ENCODE results near the gene PDE10A.

PDE10A gene

GRCh38 chr6:165519316-165519715 is 143.7 kb downstream of the PDE10A start:
- Histone ChIP-seq H3K4me1 (ENCODE audit: insufficient read depth, low read length, severe bottlenecking) (no peaks in the 10 kb centered on the region), H3K36me3 (ENCODE audit: insufficient read depth, low read length) (no peaks in the 10 kb centered on the region), H3K27me3 (ENCODE audit: insufficient read depth, low read length) (no peaks in the 10 kb centered on the region), H3K9me2 (ENCODE audit: low read depth, low read length) (no peaks in the 10 kb centered on the region), H2AFZ (ENCODE audit: low read length) (no peak overlapping the region), H3K9ac (ENCODE audit: low read length) (no peak overlapping the region), H3K27ac (ENCODE audit: low read depth, low read length, poor library complexity, severe bottlenecking) (no peak overlapping the region), H3K4me2 (ENCODE audit: low read length) (no peak overlapping the region), H4K20me1 (ENCODE audit: insufficient read depth, low read length) (no peaks in the 10 kb centered on the region), H3K4me3 (ENCODE audit: low read depth, low read length, poor library complexity, severe bottlenecking) (no peak overlapping the region), H3F3A (ENCODE audit: insufficient read depth, low read length) (no peaks in the 10 kb centered on the region), H3K79me2 (ENCODE audit: insufficient read depth, low read length) (no peaks in the 10 kb centered on the region), H3K9me3 (ENCODE audit: low read length) (no peaks in the 10 kb centered on the region)
- TF ChIP-seq CTCF (IDR thresholded peaks at IDR 0.05; ENCODE audit: low read length) (no peak), EZH2 (IDR thresholded peaks at IDR 0.05; ENCODE audit: borderline replicate concordance, low read length) (no peak)

GRCh38 chr6:165515963-165516624 is 146.9 kb downstream of the PDE10A start:
- no peaks in the 10 kb centered on the region for H3K9me2 ChIP-seq (ENCODE audit: low read depth, low read length)
- H3F3A ChIP-seq (ENCODE audit: insufficient read depth, low read length) = no peaks in the 10 kb centered on the region
- H3K4me3 ChIP-seq (ENCODE audit: low read depth, low read length, poor library complexity, severe bottlenecking) = no peak overlapping the region
- no peaks in the 10 kb centered on the region for H4K20me1 ChIP-seq (ENCODE audit: insufficient read depth, low read length)
- H3K9me3 ChIP-seq (ENCODE audit: low read length) = no peaks in the 10 kb centered on the region
- no peak overlapping the region for H3K4me2 ChIP-seq (ENCODE audit: low read length)
- no peak overlapping the region for H2AFZ ChIP-seq (ENCODE audit: low read length)
- TF ChIP-seq EZH2 (IDR thresholded peaks at IDR 0.05; ENCODE audit: borderline replicate concordance, low read length) = no peak
- no peak for TF ChIP-seq CTCF (IDR thresholded peaks at IDR 0.05; ENCODE audit: low read length)
- no peaks in the 10 kb centered on the region for H3K36me3 ChIP-seq (ENCODE audit: insufficient read depth, low read length)
- H3K79me2 ChIP-seq (ENCODE audit: insufficient read depth, low read length) = no peaks in the 10 kb centered on the region
- H3K27ac ChIP-seq (ENCODE audit: low read depth, low read length, poor library complexity, severe bottlenecking) = no peak overlapping the region
- no peak overlapping the region for H3K9ac ChIP-seq (ENCODE audit: low read length)
- H3K27me3 ChIP-seq (ENCODE audit: insufficient read depth, low read length) = no peaks in the 10 kb centered on the region
- no peaks in the 10 kb centered on the region for H3K4me1 ChIP-seq (ENCODE audit: insufficient read depth, low read length, severe bottlenecking)

GRCh38 chr6:165514621-165515020 is 148.4 kb downstream of the PDE10A start:
- Histone ChIP-seq H2AFZ (ENCODE audit: low read length) (no peak overlapping the region), H3F3A (ENCODE audit: insufficient read depth, low read length) (no peaks in the 10 kb centered on the region), H3K9me2 (ENCODE audit: low read depth, low read length) (no peaks in the 10 kb centered on the region), H4K20me1 (ENCODE audit: insufficient read depth, low read length) (no peaks in the 10 kb centered on the region), H3K9me3 (ENCODE audit: low read length) (no peaks in the 10 kb centered on the region), H3K9ac (ENCODE audit: low read length) (no peak overlapping the region), H3K27me3 (ENCODE audit: insufficient read depth, low read length) (no peaks in the 10 kb centered on the region), H3K36me3 (ENCODE audit: insufficient read depth, low read length) (no peaks in the 10 kb centered on the region), H3K27ac (ENCODE audit: low read depth, low read length, poor library complexity, severe bottlenecking) (no peak overlapping the region), H3K4me2 (ENCODE audit: low read length) (no peak overlapping the region), H3K79me2 (ENCODE audit: insufficient read depth, low read length) (no peaks in the 10 kb centered on the region), H3K4me1 (ENCODE audit: insufficient read depth, low read length, severe bottlenecking) (no peaks in the 10 kb centered on the region), H3K4me3 (ENCODE audit: low read depth, low read length, poor library complexity, severe bottlenecking) (no peak overlapping the region)
- TF ChIP-seq EZH2 (IDR thresholded peaks at IDR 0.05; ENCODE audit: borderline replicate concordance, low read length) (no peak), CTCF (IDR thresholded peaks at IDR 0.05; ENCODE audit: low read length) (no peak)

Measured in OCI-LY1 (cell line).